Kidney (tissue), 14 donors: Measurements from ENCODE around the gene FLAD1. TPM values are rescaled to one million over a fixed set of nuclear protein-coding genes. Genes with fewer than 3 reads are reported as not detected.

Experiments used
- DNase-seq, 5 donors: peaks; one replicate each; pipeline ENCODE4 v3.0.0-alpha.2; 2013 to 2020
- FAIRE-seq: peaks from 2 replicates; lab custom pipeline; 2012; peaks lifted over from hg19 to GRCh38; lab: Jason Lieb, UNC
- H3K27ac ChIP-seq, 2 donors: one replicate each; pipeline ENCODE4 v1.7.0; 2013; ENCODE audit warnings: low read depth in 2 of 2, low read length in 2 of 2, inconsistent platforms in 1 of 2
- H3K27me3 ChIP-seq: one replicate; pipeline ENCODE4 v1.7.1; 2013; ENCODE audit warnings: low read length, inconsistent platforms; ENCODE audit not compliant: control insufficient read depth, insufficient read depth
- H3K36me3 ChIP-seq, 3 donors: one replicate each; pipeline versions ENCODE4 v1.7.0 to v1.7.1; 2013; ENCODE audit warnings: low read length in 3 of 3, control low read depth in 1 of 3, inconsistent platforms in 1 of 3; ENCODE audit not compliant: insufficient read depth in 3 of 3, control insufficient read depth in 2 of 3
- H3K4me1 ChIP-seq, 3 donors: one replicate each; pipeline versions ENCODE4 v1.7.0 to v1.7.1; 2013; ENCODE audit warnings: low read length in 3 of 3, inconsistent platforms in 1 of 3, low read depth in 1 of 3; ENCODE audit not compliant: control insufficient read depth in 2 of 3, insufficient read depth in 2 of 3
- H3K4me3 ChIP-seq, 3 donors: one replicate each; pipeline versions ENCODE4 v1.7.0 to v1.8.1; 2013; ENCODE audit warnings: low read length in 3 of 3, control low read depth in 1 of 3, inconsistent platforms in 1 of 3
- H3K9ac ChIP-seq, 3 donors: one replicate each; pipeline versions ENCODE4 v1.7.0 to v1.7.1; 2013; ENCODE audit warnings: low read length in 3 of 3, control low read depth in 1 of 3, inconsistent platforms in 1 of 3
- H3K9me3 ChIP-seq, 3 donors: one replicate each; pipeline versions ENCODE4 v1.7.0 to v1.7.1; 2013; ENCODE audit warnings: low read length in 3 of 3, control low read depth in 1 of 3, inconsistent platforms in 1 of 3; ENCODE audit not compliant: control insufficient read depth in 2 of 3, insufficient read depth in 1 of 3
- intact Hi-C: fragments of 100-400 bp; cut with DNase I; formaldehyde crosslinking; loops from one replicate; pipeline ENCODE4 v1.11.1; 2022
- polyA plus RNA-seq: library from polyadenylated mRNA; stranded (reverse); fragments of 350-450 nt; fragmentation: Illumina TruSeq; extraction: RNeasy Lipid Tissue Mini Kit (QIAGEN cat#74804); gene quantifications from one replicate; pipeline ENCODE4 v1.2.3, GENCODE V29; 2014; ENCODE audit warnings: low read depth, low replicate concordance; ENCODE audit not compliant: insufficient read depth
- total RNA-seq: library from RNA; stranded (reverse); fragmentation: NEBNext Ultra II Directional; extraction: Animal tissue kit (Norgen Biotek cat#: 25700); gene quantifications from one replicate; pipeline ENCODE4 v1.2.1, GENCODE V29; 2021
- TF ChIP-seq, protein P1 (sequence below): IDR thresholded peaks from 3 replicates; pipeline ENCODE4 v1.5.1; 2012; ENCODE audit warnings: mild to moderate bottlenecking, moderate library complexity, borderline replicate concordance; ENCODE audit not compliant: insufficient read depth; ENCODE audit errors: extremely low read depth
- donor health status: control.
- donor health status: control.
- donor health status: control.
- donor health status: control.
- donor health status: control.
- donor health status: DM: yes; HTN: yes; CAD: no.
- donor health status: Normal renal cell carcinoma (clear cell type).

Gene FLAD1
- total and polyA plus RNA-seq, 2 donors from 2014 or later = 34.1 to 37.9 TPM

DNA sequence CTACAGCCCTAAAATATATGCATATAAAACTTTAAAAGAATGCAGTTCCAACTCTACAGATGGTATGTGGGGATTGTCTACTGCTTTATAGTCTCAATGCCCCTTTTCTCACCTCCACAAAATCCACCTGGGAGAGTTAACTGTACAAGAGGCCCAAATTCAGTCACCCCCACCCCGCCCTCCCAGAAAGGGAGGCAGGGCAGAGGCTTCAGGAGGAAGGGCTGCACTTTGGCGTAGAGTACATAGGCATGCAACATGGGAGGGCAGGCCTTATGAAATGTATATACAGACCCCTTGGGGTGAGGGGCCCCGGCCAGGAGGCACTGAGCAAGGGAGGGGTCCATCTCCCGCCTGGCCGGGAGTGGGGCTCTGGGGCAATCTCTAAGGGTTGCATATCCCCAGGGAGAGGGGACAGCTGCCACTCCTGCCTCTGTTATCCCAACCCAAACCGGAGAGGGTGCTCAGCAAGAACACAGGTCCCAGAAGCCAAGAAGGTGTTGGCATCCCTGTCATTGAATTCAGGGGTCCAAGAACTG, 20.3 kb upstream of the FLAD1 start:
- DNase-seq (peak in 2 of 5 donors; percentile 49 to 56), FAIRE-seq (no peak)
- Histone ChIP-seq H3K36me3 (peaks cover 3 to 36% (median 25%) of the 10 kb centered on the region in 3 donors), H3K27ac (peak overlapping the region in 1 of 2 donors; percentile 99), H3K9ac (peak overlapping the region; percentile 39 to 93 (median 81)), H3K9me3 (no peaks in the 10 kb centered on the region), H3K4me3 (peak overlapping the region; percentile 66 to 71 (median 69)), H3K4me1 (peaks cover 0 to 9% (median 7%) of the 10 kb centered on the region in 3 donors), H3K27me3 (no peaks in the 10 kb centered on the region)
- intact Hi-C loops = no loop called here
- TF ChIP-seq, protein P1, sequence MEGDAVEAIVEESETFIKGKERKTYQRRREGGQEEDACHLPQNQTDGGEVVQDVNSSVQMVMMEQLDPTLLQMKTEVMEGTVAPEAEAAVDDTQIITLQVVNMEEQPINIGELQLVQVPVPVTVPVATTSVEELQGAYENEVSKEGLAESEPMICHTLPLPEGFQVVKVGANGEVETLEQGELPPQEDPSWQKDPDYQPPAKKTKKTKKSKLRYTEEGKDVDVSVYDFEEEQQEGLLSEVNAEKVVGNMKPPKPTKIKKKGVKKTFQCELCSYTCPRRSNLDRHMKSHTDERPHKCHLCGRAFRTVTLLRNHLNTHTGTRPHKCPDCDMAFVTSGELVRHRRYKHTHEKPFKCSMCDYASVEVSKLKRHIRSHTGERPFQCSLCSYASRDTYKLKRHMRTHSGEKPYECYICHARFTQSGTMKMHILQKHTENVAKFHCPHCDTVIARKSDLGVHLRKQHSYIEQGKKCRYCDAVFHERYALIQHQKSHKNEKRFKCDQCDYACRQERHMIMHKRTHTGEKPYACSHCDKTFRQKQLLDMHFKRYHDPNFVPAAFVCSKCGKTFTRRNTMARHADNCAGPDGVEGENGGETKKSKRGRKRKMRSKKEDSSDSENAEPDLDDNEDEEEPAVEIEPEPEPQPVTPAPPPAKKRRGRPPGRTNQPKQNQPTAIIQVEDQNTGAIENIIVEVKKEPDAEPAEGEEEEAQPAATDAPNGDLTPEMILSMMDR = no peak

DNA sequence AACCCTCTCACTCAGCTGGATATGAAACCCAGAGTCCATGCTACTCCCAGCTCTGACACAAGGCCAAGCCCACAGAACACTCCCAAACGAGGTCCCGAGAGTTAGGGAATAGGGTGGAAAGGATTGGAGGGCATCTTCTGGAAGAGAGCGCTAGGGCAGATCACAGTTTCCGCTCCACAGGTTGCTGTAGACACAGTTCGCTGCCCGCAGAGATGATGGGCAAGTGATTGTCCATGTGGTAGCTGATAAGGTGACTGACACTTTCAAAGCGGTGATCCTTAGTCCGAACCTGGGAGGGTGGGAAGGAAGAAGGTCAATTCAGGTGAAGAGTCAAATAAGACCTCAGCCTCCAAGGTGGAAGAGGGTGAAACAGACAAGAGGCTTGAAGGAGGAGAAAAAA, 19.5 kb upstream of the FLAD1 start:
- no peak overlapping the region for H3K9ac ChIP-seq

DNA sequence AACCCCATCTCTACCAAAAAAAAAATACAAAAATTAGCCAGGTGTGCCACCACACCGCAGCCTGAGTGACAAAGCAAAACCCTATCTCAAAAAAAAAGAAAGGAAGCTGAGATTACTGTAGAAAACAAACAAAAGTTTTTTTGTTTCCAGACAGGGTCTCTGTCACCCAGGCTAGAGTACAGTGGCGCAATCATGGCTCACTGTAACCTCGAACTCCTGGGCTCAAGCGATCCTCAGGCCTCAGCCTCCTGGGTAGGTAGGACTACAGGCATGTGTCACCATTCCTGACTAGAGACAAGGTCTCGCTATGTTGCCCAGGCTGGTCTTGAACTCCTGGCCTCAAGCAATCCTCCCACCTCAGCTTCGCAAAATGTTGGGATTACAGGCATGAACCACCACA, 18.8 kb upstream of the FLAD1 start:
- Histone ChIP-seq H3K27me3 (no peaks in the 10 kb centered on the region), H3K27ac (no peak overlapping the region), H3K9ac (no peak overlapping the region), H3K4me1 (peaks cover 0 to 14% (median 7%) of the 10 kb centered on the region in 3 donors), H3K9me3 (no peaks in the 10 kb centered on the region), H3K36me3 (peaks cover 3 to 41% (median 32%) of the 10 kb centered on the region in 3 donors), H3K4me3 (no peak overlapping the region)
- FAIRE-seq = no peak
- DNase-seq = peak in 1 of 5 donors; percentile 8
- intact Hi-C loops = no loop called here
- TF ChIP-seq, protein P1 = no peak

More for the DNA sequence above, 19.5 kb upstream of the FLAD1 start:
- Histone ChIP-seq H3K4me1 (peaks cover 0 to 9% (median 7%) of the 10 kb centered on the region in 3 donors), H3K9me3 (no peaks in the 10 kb centered on the region), H3K36me3 (peaks cover 3 to 41% (median 29%) of the 10 kb centered on the region in 3 donors), H3K27ac (no peak overlapping the region), H3K27me3 (no peaks in the 10 kb centered on the region), H3K4me3 (no peak overlapping the region)
- TF ChIP-seq, protein P1 = no peak
- DNase-seq (peak in 1 of 5 donors; percentile 38), FAIRE-seq (no peak)
- intact Hi-C loops = no loop called here

DNA sequence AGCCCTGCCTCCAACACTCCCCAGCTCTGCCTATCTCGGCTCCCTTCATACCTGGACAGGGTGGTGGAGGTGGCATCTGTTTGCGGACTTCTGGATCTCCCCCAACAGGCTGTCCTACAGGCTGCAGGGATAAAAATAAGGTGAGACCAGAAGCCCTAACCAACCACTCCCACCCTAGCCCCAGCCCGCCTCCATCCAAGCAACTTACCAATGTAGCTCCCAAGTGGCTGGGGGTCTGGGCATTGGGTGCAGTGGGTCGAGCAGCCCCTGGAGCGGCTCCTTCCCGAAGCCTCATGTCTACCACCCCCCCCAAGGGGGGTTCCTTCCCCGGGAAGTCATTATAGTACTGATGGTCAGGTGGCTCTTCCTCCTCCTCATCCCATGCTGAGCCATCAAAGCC, 17.0 kb upstream of the FLAD1 start:
- FAIRE-seq = no peak
- H3K36me3 ChIP-seq = peaks cover 3 to 41% (median 32%) of the 10 kb centered on the region in 3 donors
- H3K27ac ChIP-seq = no peak overlapping the region
- no peaks in the 10 kb centered on the region for H3K27me3 ChIP-seq
- no peak overlapping the region for H3K4me3 ChIP-seq
- intact Hi-C loops = no loop called here
- H3K9ac ChIP-seq = no peak overlapping the region
- H3K4me1 ChIP-seq = peaks cover under 1 to 13% (median 8%) of the 10 kb centered on the region in 3 donors
- H3K9me3 ChIP-seq = no peaks in the 10 kb centered on the region
- peak in 1 of 5 donors; percentile 59 for DNase-seq
- TF ChIP-seq, protein P1 = no peak
